Measurements from ENCODE around the gene EXOC6B.

- TF ChIP-seq POLR2A (IDR thresholded peaks at IDR 0.05; ENCODE audit: low read length) (no peak), CTCF (IDR thresholded peaks at IDR 0.05) (no peak), RFX5 (IDR thresholded peaks at IDR 0.05) (no peak), CEBPB (IDR thresholded peaks at IDR 0.05) (no peak)
These were observed 244.2 kb downstream of the EXOC6B start for GRCh38 chr2:72581560-72582181.
